Measurements from ENCODE around the gene TGIF2. TPM values are rescaled to one million over a fixed set of nuclear protein-coding genes. Genes with fewer than 3 reads are reported as not detected.

TGIF2 gene
- total and polyA plus RNA-seq, 9 of the 15 experiments (the other 6 are each of a cell fraction or from before 2014, with no cell fraction given), result 6.8 to 27.8 (median 15.7) TPM

DNA sequence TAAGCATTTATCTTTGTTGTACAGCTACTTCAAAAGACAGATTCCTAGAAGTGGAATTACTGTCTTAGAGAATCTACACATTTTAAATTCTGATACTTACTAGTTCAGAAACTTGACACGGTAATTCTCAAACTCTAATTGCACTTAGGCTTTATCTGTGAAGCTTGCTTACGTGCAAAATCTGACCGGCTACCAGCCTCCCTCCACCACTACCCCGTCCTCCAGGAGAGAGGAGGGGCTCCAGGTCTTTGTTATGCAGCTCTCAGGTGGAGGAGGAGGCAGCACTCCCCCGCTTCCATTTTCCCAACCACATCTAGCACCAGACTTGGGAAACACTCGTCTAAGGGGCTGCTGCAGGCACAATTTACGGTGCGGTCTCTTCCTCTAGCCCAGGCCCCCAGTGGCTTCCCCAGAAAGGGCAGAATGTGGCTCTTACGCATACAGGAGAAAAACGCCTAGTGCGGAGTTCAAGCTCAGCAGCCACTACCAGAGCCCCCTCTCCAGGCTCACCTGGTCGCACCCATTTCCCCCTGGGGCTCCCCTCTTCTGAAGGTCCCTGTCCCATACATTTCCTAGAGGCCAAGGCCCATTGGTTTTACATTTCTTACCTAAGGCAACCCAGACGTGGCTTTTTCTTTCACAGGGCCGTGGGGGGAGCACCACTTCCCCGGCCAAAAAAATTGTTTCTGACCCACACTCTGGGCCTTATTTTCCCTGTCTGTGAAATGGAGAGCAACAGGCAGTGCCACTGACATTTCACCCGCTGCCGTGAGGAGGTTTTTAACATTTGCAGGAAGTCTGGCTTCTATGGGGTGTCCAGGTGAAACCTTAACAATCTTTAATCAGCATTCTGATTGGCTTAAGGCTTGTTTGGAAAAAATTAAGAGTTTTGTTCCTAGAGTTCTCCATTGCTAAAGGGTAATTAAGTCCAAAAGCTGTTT, 1.6 kb upstream of the TGIF2 start:
- H2AFZ ChIP-seq (ENCODE audit: low read depth, low read length), result peak overlapping the region; percentile 94
- intact Hi-C loops (cut with micrococcal nuclease), result loop anchor here (5.0 kb wide), 1 partner anchor 380 kb away; the partner anchor contains the start of gene SAMHD1
- H3K4me3 ChIP-seq, result peak overlapping the region; percentile 80
- peaks cover 3% of the 10 kb centered on the region for H3K9me1 ChIP-seq (ENCODE audit: control insufficient read depth, insufficient read depth, low read length)
- no TSS peak for BruUV-seq (replicated peaks)
- ChIA-PET POLR2A (interaction anchor here (0.9 to 1.7 kb wide), 5 partner anchors 13 to 202 kb away, joined by 4 to 7 read pairs (median 5); partner anchors contain the start of genes DSN1 and RAB5IF), CTCF (ENCODE audit: low intra/inter-chr PET ratio) (no interaction called here)
- in situ Hi-C loops (cut with MboI), result no loop called here
- ATAC-seq, result peak; percentile 31
- 14% methylated on average over 17 of the region's 17 CpGs for WGBS (ENCODE audit: insufficient coverage, low coverage, missing lambda C conversion rate)
- H3K9ac ChIP-seq (ENCODE audit: insufficient read depth in 1 of 2, low read depth in 2 of 2, low read length in 2 of 2), result peak overlapping the region; percentile 81 to 83
- peak; percentile 67 for FAIRE-seq
- H3K4me2 ChIP-seq (ENCODE audit: insufficient read depth, low read length), result peak overlapping the region; percentile 89
- DNase-seq (ENCODE audit: extremely low read depth in 1 of 4, low spot score in 3 of 4), result peak; percentile 66 to 70 (median 68)
- peaks cover 9% of the 10 kb centered on the region; the same call in 2 of the 3 replicates for H3K36me3 ChIP-seq (ENCODE audit: control insufficient read depth, insufficient read depth, low read length)
- peaks cover 30% of the 10 kb centered on the region for H3K79me2 ChIP-seq (ENCODE audit: control insufficient read depth, insufficient read depth, low read length)
- no peaks in the 10 kb centered on the region for H3K9me3 ChIP-seq (replicated peaks; ENCODE audit: control insufficient read depth, insufficient read depth, low read depth, low read length)
- peaks cover 9% of the 10 kb centered on the region for H4K20me1 ChIP-seq (replicated peaks; ENCODE audit: control insufficient read depth, insufficient read depth, low read length)
- H3K4me1 ChIP-seq (replicated peaks in 1 of 2; ENCODE audit: control insufficient read depth in 2 of 2, insufficient read depth in 2 of 2, low read length in 2 of 2), result peaks cover 42 to 50% of the 10 kb centered on the region in 2 experiments
- peak overlapping the region; percentile 92 for H3K27ac ChIP-seq (ENCODE audit: extremely low read depth, low read depth, low read length)
- no peaks in the 10 kb centered on the region for H3K27me3 ChIP-seq (ENCODE audit: control insufficient read depth in 2 of 2, insufficient read depth in 2 of 2, low read length in 2 of 2)
- TF ChIP-seq GATAD2A (IDR thresholded peaks at IDR 0.05) (peak; percentile 52; the same call in 1 of the 2 replicates), PHF8 (IDR thresholded peaks at IDR 0.05; ENCODE audit: borderline replicate concordance, low read length) (peak; percentile 21; the same call in 1 of the 2 replicates), MAFG (tag; conservative IDR thresholded peaks at IDR 0.05) (no peak), NRF1 (conservative IDR thresholded peaks at IDR 0.05 in 1 of 2, IDR thresholded peaks at IDR 0.05 in 1 of 2) (peak in 1 of 2 experiments; percentile 24; a peak in 2 of 4 replicates), SNRNP70 (optimal IDR thresholded peaks at IDR 0.05; ENCODE audit: low read depth, low read length) (no peak), DNMT1 (IDR thresholded peaks at IDR 0.05) (no peak), TAL1 (IDR thresholded peaks at IDR 0.05) (0 out of 2 replicates have a peak, but pooled peaks have one; percentile 28), MCM3 (IDR thresholded peaks at IDR 0.05) (no peak), ZNF197 (CRISPR knock-in tag; IDR thresholded peaks at IDR 0.05; ENCODE audit: low read depth) (no peak)
- TF ChIP-seq, protein P1, sequence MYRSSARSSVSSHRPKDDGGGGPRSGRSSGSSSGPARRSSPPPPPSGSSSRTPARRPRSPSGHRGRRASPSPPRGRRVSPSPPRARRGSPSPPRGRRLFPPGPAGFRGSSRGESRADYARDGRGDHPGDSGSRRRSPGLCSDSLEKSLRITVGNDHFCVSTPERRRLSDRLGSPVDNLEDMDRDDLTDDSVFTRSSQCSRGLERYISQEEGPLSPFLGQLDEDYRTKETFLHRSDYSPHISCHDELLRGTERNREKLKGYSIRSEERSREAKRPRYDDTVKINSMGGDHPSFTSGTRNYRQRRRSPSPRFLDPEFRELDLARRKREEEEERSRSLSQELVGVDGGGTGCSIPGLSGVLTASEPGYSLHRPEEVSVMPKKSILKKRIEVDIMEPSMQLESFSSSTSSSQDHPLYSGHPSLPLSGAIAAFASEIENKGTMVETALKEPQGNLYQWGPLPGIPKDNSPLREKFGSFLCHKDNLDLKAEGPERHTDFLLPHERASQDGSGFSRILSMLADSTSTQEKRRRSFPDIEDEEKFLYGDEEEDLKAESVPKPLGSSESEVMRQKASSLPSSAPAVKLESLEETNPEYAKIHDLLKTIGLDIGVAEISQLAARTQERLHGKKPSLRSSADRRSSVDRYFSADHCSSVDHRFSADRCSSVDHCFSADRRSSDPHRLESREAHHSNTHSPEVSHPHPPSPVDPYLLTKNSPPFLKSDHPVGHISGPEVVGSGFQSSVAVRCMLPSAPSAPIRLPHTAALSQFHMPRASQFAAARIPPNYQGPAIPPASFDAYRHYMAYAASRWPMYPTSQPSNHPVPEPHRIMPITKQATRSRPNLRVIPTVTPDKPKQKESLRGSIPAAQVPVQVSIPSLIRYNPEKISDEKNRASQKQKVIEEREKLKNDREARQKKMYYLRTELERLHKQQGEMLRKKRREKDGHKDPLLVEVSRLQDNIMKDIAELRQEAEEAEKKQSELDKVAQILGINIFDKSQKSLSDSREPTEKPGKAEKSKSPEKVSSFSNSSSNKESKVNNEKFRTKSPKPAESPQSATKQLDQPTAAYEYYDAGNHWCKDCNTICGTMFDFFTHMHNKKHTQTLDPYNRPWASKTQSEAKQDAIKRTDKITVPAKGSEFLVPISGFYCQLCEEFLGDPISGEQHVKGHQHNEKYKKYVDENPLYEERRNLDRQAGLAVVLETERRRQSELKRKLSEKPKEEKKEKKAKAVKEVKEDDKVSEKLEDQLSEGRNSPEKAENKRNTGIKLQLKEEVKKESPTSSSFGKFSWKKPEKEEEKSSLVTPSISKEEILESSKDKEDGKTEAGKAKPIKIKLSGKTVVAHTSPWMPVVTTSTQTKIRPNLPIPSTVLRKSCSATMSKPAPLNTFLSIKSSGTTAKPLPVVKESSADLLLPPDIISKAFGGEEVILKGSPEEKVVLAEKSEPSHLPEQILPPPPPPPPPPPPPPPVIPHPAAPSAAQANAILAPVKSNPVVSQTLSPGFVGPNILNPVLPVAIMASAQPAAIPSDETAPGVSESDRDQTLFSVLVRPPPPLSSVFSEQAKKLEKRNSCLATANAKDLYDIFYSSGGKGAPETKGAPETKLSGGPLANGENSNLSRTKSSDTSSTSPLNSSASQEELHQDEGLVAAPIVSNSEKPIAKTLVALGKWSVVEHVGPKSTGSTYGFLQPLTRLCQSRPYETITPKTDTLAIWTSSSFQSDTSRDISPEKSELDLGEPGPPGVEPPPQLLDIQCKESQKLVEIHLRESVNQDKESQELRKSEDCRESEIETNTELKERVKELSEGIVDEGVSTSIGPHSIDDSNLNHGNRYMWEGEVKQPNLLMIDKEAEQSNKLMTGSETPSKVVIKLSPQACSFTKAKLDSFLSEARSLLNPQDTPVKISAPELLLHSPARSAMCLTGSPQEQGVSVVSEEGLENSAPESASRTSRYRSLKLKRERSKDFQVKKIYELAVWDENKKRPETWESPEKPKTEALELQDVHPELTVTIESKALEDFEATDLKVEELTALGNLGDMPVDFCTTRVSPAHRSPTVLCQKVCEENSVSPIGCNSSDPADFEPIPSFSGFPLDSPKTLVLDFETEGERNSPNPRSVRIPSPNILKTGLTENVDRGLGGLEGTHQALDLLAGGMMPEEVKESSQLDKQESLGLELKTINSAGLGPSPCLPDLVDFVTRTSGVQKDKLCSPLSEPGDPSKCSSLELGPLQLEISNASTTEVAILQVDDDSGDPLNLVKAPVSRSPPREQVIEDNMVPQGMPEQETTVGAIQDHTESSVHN (IDR thresholded peaks at IDR 0.05; ENCODE audit: borderline replicate concordance in 1 of 2, low read depth in 1 of 2), result no peak
- TF ChIP-seq, protein P2, sequence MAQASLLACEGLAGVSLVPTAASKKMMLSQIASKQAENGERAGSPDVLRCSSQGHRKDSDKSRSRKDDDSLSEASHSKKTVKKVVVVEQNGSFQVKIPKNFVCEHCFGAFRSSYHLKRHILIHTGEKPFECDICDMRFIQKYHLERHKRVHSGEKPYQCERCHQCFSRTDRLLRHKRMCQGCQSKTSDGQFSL (CRISPR knock-in tag; IDR thresholded peaks at IDR 0.05), result no peak
- TF ChIP-seq, protein P2 (tag; IDR thresholded peaks at IDR 0.05), result peak in 1 of 2 experiments; percentile 79; a peak in 2 of 4 replicates

All from K562 (cell line).